GM12872 (cell line): ENCODE measurements around the gene CCDC9B.

Experiments used
- CTCF ChIP-seq: IDR thresholded peaks from 3 replicates; pipeline ENCODE4 v1.5.1; 2011; ENCODE audit warnings: low read depth, mild to moderate bottlenecking, low read length, moderate library complexity; ENCODE audit not compliant: insufficient read depth

Gene CCDC9B

GRCh38 chr15:40287968-40288367, 52.8 kb downstream of the CCDC9B start:
- no peak for TF ChIP-seq CTCF

- TF ChIP-seq CTCF = no peak
Observed at GRCh38 chr15:40287505-40287904, 53.2 kb downstream of the CCDC9B start.

GRCh38 chr15:40286794-40287193, 53.9 kb downstream of the CCDC9B start:
- TF ChIP-seq CTCF = no peak

- no peak for TF ChIP-seq CTCF
Observed at GRCh38 chr15:40286061-40286532, 54.6 kb downstream of the CCDC9B start.

GRCh38 chr15:40285554-40286011, 55.2 kb downstream of the CCDC9B start:
- TF ChIP-seq CTCF = no peak

- TF ChIP-seq CTCF = no peak
Observed at GRCh38 chr15:40285151-40285550, 55.6 kb downstream of the CCDC9B start.

GRCh38 chr15:40283615-40284300, 57.0 kb downstream of the CCDC9B start:
- no peak for TF ChIP-seq CTCF
